Naive thymus-derived CD4-positive, alpha-beta T cell (primary cell): ENCODE results near the gene CACUL1. TPM values are rescaled to one million over a fixed set of nuclear protein-coding genes. Genes with fewer than 3 reads are reported as not detected.
"Not testable (repeated sequence)": the region's sequence is repeated elsewhere in the genome, so short reads cannot be mapped to it uniquely, and the experiment has no call there.

Experiments
- ATAC-seq: fragments of 150-1000 bp; cut with Tn5 transposase; 2 replicates; pipeline ENCODE4 v1.10.0; 2021; ENCODE audit warnings: mild to moderate bottlenecking, moderate library complexity
- CTCF ChIA-PET: fragments of 350-600 bp; sonication (Branson Sonifier 250); formaldehyde crosslinking; loops from one replicate; lab custom pipeline; 2021; ENCODE audit warnings: antibody characterized with exemption; lab: Charles Lee
- POLR2A ChIA-PET: fragments of 350-600 bp; sonication (Branson Sonifier 250); formaldehyde crosslinking; loops from one replicate; lab custom pipeline; 2021; ENCODE audit warnings: antibody characterized with exemption, inconsistent platforms; lab: Charles Lee
- DNase-seq, 9 donors: peaks; one replicate each; pipeline versions ENCODE4 v3.0.0 to v3.0.0-alpha.2; 2020 to 2022; ENCODE audit warnings: mixed read lengths in 1 of 9
- H3K27ac ChIP-seq: one replicate; pipeline ENCODE4 v1.7.0; 2013; ENCODE audit warnings: mild to moderate bottlenecking, low read depth, low read length, moderate library complexity
- H3K27me3 ChIP-seq, 2 donors: one replicate each; pipeline ENCODE4 v1.7.0; 2013; ENCODE audit warnings: low read length in 2 of 2, mild to moderate bottlenecking in 2 of 2, moderate library complexity in 2 of 2; ENCODE audit not compliant: control insufficient read depth in 2 of 2, insufficient read depth in 2 of 2
- H3K36me3 ChIP-seq, 3 experiments: 1 replicate in 2 of 3; 2 replicates in 1 of 3; pipeline ENCODE4 v1.7.0; 2013; ENCODE audit warnings: low read length in 3 of 3, mild to moderate bottlenecking in 3 of 3, moderate library complexity in 1 of 3; ENCODE audit not compliant: insufficient read depth in 3 of 3, control insufficient read depth in 2 of 3
- H3K4me1 ChIP-seq, 2 donors: one replicate each; pipeline ENCODE4 v1.7.0; 2013; ENCODE audit warnings: low read length in 2 of 2, mild to moderate bottlenecking in 2 of 2, moderate library complexity in 1 of 2; ENCODE audit not compliant: control insufficient read depth in 2 of 2, insufficient read depth in 2 of 2
- H3K4me3 ChIP-seq: 2 replicates; pipeline ENCODE4 v1.7.0; 2013; ENCODE audit warnings: mild to moderate bottlenecking, low read length
- H3K9me3 ChIP-seq, 3 experiments: 1 replicate in 2 of 3; 2 replicates in 1 of 3; pipeline ENCODE4 v1.7.0; 2013; ENCODE audit warnings: low read length in 3 of 3; ENCODE audit not compliant: control insufficient read depth in 2 of 3
- H3K27ac Mint-ChIP-seq, 9 donors: one replicate each; pipeline ENCODE4 v1.8.0; 2020 to 2022; ENCODE audit warnings: mixed read lengths in 9 of 9, mild to moderate bottlenecking in 8 of 9, moderate library complexity in 5 of 9, inconsistent platforms in 2 of 9
- H3K27me3 Mint-ChIP-seq, 5 donors: one replicate each; pipeline ENCODE4 v1.8.0; 2021 to 2022; ENCODE audit warnings: mixed read lengths in 5 of 5, mild to moderate bottlenecking in 1 of 5
- H3K36me3 Mint-ChIP-seq, 5 donors: one replicate each; pipeline ENCODE4 v1.8.0; 2020 to 2022; ENCODE audit warnings: mixed read lengths in 5 of 5, mild to moderate bottlenecking in 3 of 5, inconsistent platforms in 1 of 5
- H3K4me1 Mint-ChIP-seq, 7 donors: one replicate each; pipeline ENCODE4 v1.8.0; 2020 to 2022; ENCODE audit warnings: mixed read lengths in 7 of 7, mild to moderate bottlenecking in 3 of 7, inconsistent platforms in 1 of 7
- H3K4me3 Mint-ChIP-seq, 10 donors: one replicate each; pipeline ENCODE4 v1.8.0; 2020 to 2022; ENCODE audit warnings: mild to moderate bottlenecking in 10 of 10, mixed read lengths in 10 of 10, moderate library complexity in 6 of 10, inconsistent platforms in 2 of 10
- H3K9me3 Mint-ChIP-seq, 11 donors: one replicate each; pipeline ENCODE4 v1.8.0; 2020 to 2022; ENCODE audit warnings: mixed read lengths in 11 of 11, mild to moderate bottlenecking in 4 of 11, inconsistent platforms in 1 of 11, moderate library complexity in 1 of 11
- intact Hi-C, 2 donors: fragments of 100-400 bp; cut with micrococcal nuclease; formaldehyde crosslinking; loops; one replicate each; pipeline ENCODE4 v1.15.1; 2023
- polyA plus RNA-seq, 2 donors: library from polyadenylated mRNA; unstranded; fragments of 300-500 nt; fragmentation: Illumina TruSeq; gene quantifications; one replicate each; pipeline ENCODE4 v1.2.3, GENCODE V29; 2021
- total RNA-seq, 6 experiments: library from RNA in 5 of 6; stranded (reverse) in 5 of 6; gene quantifications; 1 replicate in 5 of 6; 2 replicates in 1 of 6; pipeline ENCODE4 v1.2.3 and lab custom pipeline; 2021 to 2026

CACUL1 gene
- total and polyA plus RNA-seq, 7 experiments from 2014 or later, result 20.0 to 66.6 (median 32.4) TPM

GRCh38 chr10:118752409-118752808 lies 2.4 kb downstream of the CACUL1 start:
- Histone ChIP-seq H3K27me3 (no peaks in the 10 kb centered on the region), H3K4me1 (peaks cover 17 to 24% of the 10 kb centered on the region in 2 donors), H3K4me3 (no peak overlapping the region), H3K9me3 (no peaks in the 10 kb centered on the region), H3K36me3 (peaks cover 0 to 13% (median 0%) of the 10 kb centered on the region in 3 experiments), H3K27ac (no peak overlapping the region)
- peaks cover 3 to 22% (median 13%) of the 10 kb centered on the region in 5 donors for H3K36me3 Mint-ChIP-seq
- DNase-seq, result no peak
- intact Hi-C loops, result loop anchor here (5.0 to 10.0 kb wide), 5 partner anchors 452 to 1378 kb away; partner anchors contain the start of genes BAG3 (in 1 of the 2), GRK5 (in 1 of the 2), INPP5F (in 1 of the 2) and MCMBP (in 1 of the 2)
- CTCF ChIA-PET, result interaction anchor here (1.0 kb wide), 1 partner anchor 17 kb away, joined by 3 read pairs; no protein-coding TSS in a partner anchor
- H3K4me1 Mint-ChIP-seq, result peaks cover 44 to 72% (median 57%) of the 10 kb centered on the region in 7 donors
- POLR2A ChIA-PET, result no interaction called here
- H3K27ac Mint-ChIP-seq, result peak overlapping the region in 2 of 9 donors; percentile 87 to 92
- peaks cover 0 to 5% (median 0%) of the 10 kb centered on the region in 11 donors for H3K9me3 Mint-ChIP-seq
- H3K4me3 Mint-ChIP-seq, result peak overlapping the region; percentile 38 to 98 (median 93)
- ATAC-seq, result no peak
- peaks cover 0 to 17% (median 0%) of the 10 kb centered on the region in 5 donors for H3K27me3 Mint-ChIP-seq

GRCh38 chr10:118751265-118751664 lies 3.5 kb downstream of the CACUL1 start:
- no peak for ATAC-seq
- Histone ChIP-seq H3K4me1 (peaks cover 17 to 24% of the 10 kb centered on the region in 2 donors), H3K27me3 (no peaks in the 10 kb centered on the region), H3K27ac (no peak overlapping the region), H3K36me3 (peaks cover 0 to 13% (median 0%) of the 10 kb centered on the region in 3 experiments), H3K4me3 (no peak overlapping the region), H3K9me3 (no peaks in the 10 kb centered on the region)
- CTCF ChIA-PET, result interaction anchor here (0.6 to 1.7 kb wide), 2 partner anchors 16 to 38 kb away, joined by 3 to 12 read pairs; no protein-coding TSS in a partner anchor
- Mint-ChIP-seq H3K36me3 (peaks cover 4 to 34% (median 22%) of the 10 kb centered on the region in 5 donors), H3K9me3 (peaks cover 0 to 5% (median 0%) of the 10 kb centered on the region in 11 donors), H3K4me3 (peak overlapping the region in 4 of 10 donors; percentile 0 to 35 (median 10)), H3K4me1 (peaks cover 44 to 84% (median 68%) of the 10 kb centered on the region in 7 donors), H3K27ac (no peak overlapping the region), H3K27me3 (peaks cover 0 to 9% (median 0%) of the 10 kb centered on the region in 5 donors)
- DNase-seq, result no peak
- POLR2A ChIA-PET, result interaction anchor here (0.6 kb wide), 1 partner anchor 15 kb away, joined by 4 read pairs; no protein-coding TSS in a partner anchor
- intact Hi-C loops, result loop anchor here (5.0 to 10.0 kb wide), 5 partner anchors 454 to 1376 kb away; partner anchors contain the start of genes BAG3 (in 1 of the 2), GRK5 (in 1 of the 2), INPP5F (in 1 of the 2) and MCMBP (in 1 of the 2)

- intact Hi-C loops, result no loop called here
- peaks cover 7 to 12% of the 10 kb centered on the region in 2 donors for H3K4me1 ChIP-seq
- ATAC-seq, result no peak
Observed at GRCh38 chr10:118748041-118748440, 6.7 kb downstream of the CACUL1 start.

GRCh38 chr10:118746246-118746645 lies 8.5 kb downstream of the CACUL1 start:
- no peak overlapping the region for H3K27ac ChIP-seq
- H3K27me3 ChIP-seq, result no peaks in the 10 kb centered on the region
- POLR2A ChIA-PET, result interaction anchor here (1.2 kb wide), 1 partner anchor 21 kb away, joined by 5 read pairs; no protein-coding TSS in a partner anchor
- DNase-seq, result no peak
- H3K27ac Mint-ChIP-seq, result peak overlapping the region in 3 of 9 donors; percentile 14 to 63 (median 15)
- H3K36me3 Mint-ChIP-seq, result peaks cover 4 to 49% (median 28%) of the 10 kb centered on the region in 5 donors
- no peaks in the 10 kb centered on the region for H3K27me3 Mint-ChIP-seq
- H3K9me3 Mint-ChIP-seq, result peaks cover 0 to 5% (median 0%) of the 10 kb centered on the region in 11 donors
- peaks cover 0 to 3% of the 10 kb centered on the region in 2 donors for H3K4me1 ChIP-seq
- CTCF ChIA-PET, result no interaction called here
- ATAC-seq, result no peak
- H3K4me3 Mint-ChIP-seq, result peak overlapping the region in 4 of 10 donors; percentile 0 to 12 (median 4)
- H3K4me3 ChIP-seq, result no peak overlapping the region
- peaks cover 27 to 91% (median 82%) of the 10 kb centered on the region in 7 donors for H3K4me1 Mint-ChIP-seq
- intact Hi-C loops, result loop anchor here in 1 of 2 donors (1.0 kb wide), 1 partner anchor 12 kb away; no protein-coding TSS in a partner anchor
- peaks cover 0 to 3% (median 0%) of the 10 kb centered on the region in 3 experiments for H3K36me3 ChIP-seq
- no peaks in the 10 kb centered on the region for H3K9me3 ChIP-seq

More at GRCh38 chr10:118748041-118748440, 6.7 kb downstream of the CACUL1 start:
- Mint-ChIP-seq H3K27ac (no peak overlapping the region), H3K9me3 (peaks cover 0 to 5% (median 0%) of the 10 kb centered on the region in 11 donors), H3K4me3 (peak overlapping the region in 1 of 10 donors; percentile 6), H3K36me3 (peaks cover 4 to 49% (median 28%) of the 10 kb centered on the region in 5 donors), H3K4me1 (peaks cover 28 to 88% (median 78%) of the 10 kb centered on the region in 7 donors), H3K27me3 (no peaks in the 10 kb centered on the region)
- POLR2A ChIA-PET, result no interaction called here
- Histone ChIP-seq H3K27me3 (no peaks in the 10 kb centered on the region), H3K36me3 (peaks cover 0 to 3% (median 0%) of the 10 kb centered on the region in 3 experiments), H3K4me3 (no peak overlapping the region), H3K9me3 (no peaks in the 10 kb centered on the region), H3K27ac (no peak overlapping the region)
- DNase-seq, result no peak
- CTCF ChIA-PET, result no interaction called here

- ChIA-PET CTCF (no interaction called here), POLR2A (no interaction called here)
- H3K4me3 Mint-ChIP-seq, result no peak overlapping the region
- no peak overlapping the region for H3K27ac ChIP-seq
- H3K4me3 ChIP-seq, result no peak overlapping the region
- H3K4me1 Mint-ChIP-seq, result peaks cover 23 to 88% (median 76%) of the 10 kb centered on the region in 7 donors
- peaks cover 0 to 5% (median 0%) of the 10 kb centered on the region in 11 donors for H3K9me3 Mint-ChIP-seq
- ATAC-seq (no peak), DNase-seq (no peak)
- H3K27me3 Mint-ChIP-seq, result no peaks in the 10 kb centered on the region
- intact Hi-C loops, result no loop called here
- H3K27ac Mint-ChIP-seq, result peak overlapping the region in 2 of 9 donors; percentile 17 to 42
- peaks cover 0 to 3% (median 0%) of the 10 kb centered on the region in 3 experiments for H3K36me3 ChIP-seq
- H3K36me3 Mint-ChIP-seq, result peaks cover 2 to 47% (median 23%) of the 10 kb centered on the region in 5 donors
- peaks cover 0 to 3% of the 10 kb centered on the region in 2 donors for H3K4me1 ChIP-seq
- H3K27me3 ChIP-seq, result no peaks in the 10 kb centered on the region
- no peaks in the 10 kb centered on the region for H3K9me3 ChIP-seq
Observed at GRCh38 chr10:118745056-118745455, 9.7 kb downstream of the CACUL1 start.

GRCh38 chr10:118744346-118744918 lies 10.3 kb downstream of the CACUL1 start:
- intact Hi-C loops, POLR2A ChIA-PET, DNase-seq, H3K9me3 ChIP-seq, H3K4me3 ChIP-seq, H3K36me3 ChIP-seq, ATAC-seq, H3K4me1 ChIP-seq, H3K27me3 Mint-ChIP-seq, H3K4me3 Mint-ChIP-seq, H3K27me3 ChIP-seq, H3K9me3 Mint-ChIP-seq, H3K27ac ChIP-seq: not testable (repeated sequence)
- Mint-ChIP-seq H3K4me1 (peaks cover 22 to 88% (median 76%) of the 10 kb centered on the region in 7 donors), H3K27ac (peak overlapping the region in 2 of 9 donors; percentile 51 to 52), H3K36me3 (peaks cover 2 to 44% (median 23%) of the 10 kb centered on the region in 5 donors)
- CTCF ChIA-PET, result interaction anchor here (1.0 kb wide), 1 partner anchor 9 kb away, joined by 3 read pairs; no protein-coding TSS in a partner anchor
